Femur (tissue), 1 donor: Measurements from ENCODE around the gene PRKCSH.
"Not testable (repeated sequence)": the region's sequence is repeated elsewhere in the genome, so short reads cannot be mapped to it uniquely, and the experiment has no call there.

Source experiments
- DNase-seq: peaks from one replicate; pipeline ENCODE4 v3.0.0-alpha.2; 2017

PRKCSH gene

GRCh38 chr19:11420429-11421370 is 14.7 kb upstream of the PRKCSH start:
- DNase-seq, result no peak

- peak; percentile 44 for DNase-seq
These were observed 13.9 kb upstream of the PRKCSH start for GRCh38 chr19:11421371-11422098.

- DNase-seq, result peak; percentile 80
These were observed 13.0 kb upstream of the PRKCSH start for GRCh38 chr19:11422163-11423065.

- no peak for DNase-seq
These were observed 12.2 kb upstream of the PRKCSH start for GRCh38 chr19:11423164-11423790.

- no peak for DNase-seq
These were observed 11.6 kb upstream of the PRKCSH start for GRCh38 chr19:11423791-11424181.

- no peak for DNase-seq
These were observed 9.5 kb upstream of the PRKCSH start for GRCh38 chr19:11425719-11426457.

GRCh38 chr19:11426656-11427055 is 8.8 kb upstream of the PRKCSH start:
- no peak for DNase-seq

- not testable (repeated sequence) for DNase-seq
These were observed 1.9 kb upstream of the PRKCSH start for GRCh38 chr19:11433526-11433925.

- no peak for DNase-seq
These were observed 755 bp upstream of the PRKCSH start for GRCh38 chr19:11434703-11435056.

GRCh38 chr19:11435833-11436313 is 438 bp downstream of the PRKCSH start:
- DNase-seq, result no peak

- no peak for DNase-seq
These were observed 2.5 kb downstream of the PRKCSH start for GRCh38 chr19:11437955-11438354.

GRCh38 chr19:11444059-11444458 is 8.6 kb downstream of the PRKCSH start:
- DNase-seq, result no peak

- DNase-seq, result no peak
These were observed 9.7 kb downstream of the PRKCSH start for GRCh38 chr19:11445141-11445540.

- DNase-seq, result no peak
These were observed 10.8 kb downstream of the PRKCSH start for GRCh38 chr19:11446271-11446651.

GRCh38 chr19:11446652-11447301 is 11.3 kb downstream of the PRKCSH start:
- no peak for DNase-seq

- DNase-seq, result no peak
These were observed 12.2 kb downstream of the PRKCSH start for GRCh38 chr19:11447347-11448262.

- DNase-seq, result no peak
These were observed 13.0 kb downstream of the PRKCSH start for GRCh38 chr19:11448410-11448809.

- DNase-seq, result no peak
These were observed 13.6 kb downstream of the PRKCSH start for GRCh38 chr19:11448923-11449554.

GRCh38 chr19:11450570-11451326 is 15.3 kb downstream of the PRKCSH start:
- no peak for DNase-seq
